ENCODE measurements around the gene GLIS2. TPM values are rescaled to one million over a fixed set of nuclear protein-coding genes. Genes with fewer than 3 reads are reported as not detected.

Gene GLIS2
- under 1 TPM; 0.13 to 0.26 TPM for total RNA-seq
- not detected for polyA plus RNA-seq

GRCh38 chr16:4315186-4316107, at the start of gene GLIS2:
Gene GLIS2 (plus strand): TSS chr16:4316067. CDS start chr16:4332281, 16,214 bp downstream.
- no peaks in the 10 kb centered on the region for H3K9me3 Mint-ChIP-seq
- peak within 1 kb of the TSS in 5 of 8 donors; percentile 66 to 95 (median 89) for H3K27ac Mint-ChIP-seq
- peaks cover 0 to 2% (median 0%) of the 10 kb centered on the region in 3 donors for H3K36me3 Mint-ChIP-seq
- H3K27me3 Mint-ChIP-seq, result peaks cover 9 to 11% of the 10 kb centered on the region in 2 donors
- POLR2A ChIA-PET, result interaction anchor here (0.5 to 0.9 kb wide), 3 partner anchors 12 to 42 kb away, joined by 3 to 6 read pairs (median 3); no protein-coding TSS in a partner anchor
- Histone ChIP-seq H3K27me3 (ENCODE audit: insufficient read depth, low read length, poor library complexity, severe bottlenecking) (peaks cover 13% of the 10 kb centered on the region), H3K4me1 (ENCODE audit: insufficient read depth, low read length) (peaks cover 21% of the 10 kb centered on the region), H3K4me3 (ENCODE audit: low read length) (peak within 1 kb of the TSS; percentile 62), H3K27ac (ENCODE audit: low read depth, low read length) (no peak within 1 kb of the TSS), H3K36me3 (ENCODE audit: insufficient read depth, low read length) (no peaks in the 10 kb centered on the region), H3K9me3 (ENCODE audit: low read length) (no peaks in the 10 kb centered on the region)
- DNase-seq, result peak in 3 of 5 donors; percentile 24 to 55 (median 29)
- peak within 1 kb of the TSS; percentile 73 to 95 (median 89) for H3K4me3 Mint-ChIP-seq
- CTCF ChIA-PET, result interaction anchor here (0.7 to 1.1 kb wide), 3 partner anchors 10 to 42 kb away, joined by 3 read pairs; no protein-coding TSS in a partner anchor
- peaks cover 15 to 23% (median 18%) of the 10 kb centered on the region in 3 donors for H3K4me1 Mint-ChIP-seq

GRCh38 chr16:4266372-4266771, 49.5 kb upstream of the GLIS2 start:
- ChIA-PET POLR2A (no interaction called here), CTCF (interaction anchor here (2.5 kb wide), 1 partner anchor 12 kb away, joined by 13 read pairs; no protein-coding TSS in a partner anchor)
- H3K36me3 ChIP-seq (ENCODE audit: insufficient read depth, low read length), result peaks cover 10% of the 10 kb centered on the region

GRCh38 chr16:4270091-4270490, 45.8 kb upstream of the GLIS2 start:
- no peak for DNase-seq
- ChIA-PET POLR2A (no interaction called here), CTCF (interaction anchor here (1.2 to 8.3 kb wide), 2 partner anchors 17 to 58 kb away, joined by 3 to 83 read pairs; no protein-coding TSS in a partner anchor)
- Histone ChIP-seq H3K36me3 (ENCODE audit: insufficient read depth, low read length) (no peaks in the 10 kb centered on the region), H3K27ac (ENCODE audit: low read depth, low read length) (no peak overlapping the region), H3K4me3 (ENCODE audit: low read length) (no peak overlapping the region), H3K9me3 (ENCODE audit: low read length) (no peaks in the 10 kb centered on the region), H3K4me1 (ENCODE audit: insufficient read depth, low read length) (peaks cover 10% of the 10 kb centered on the region), H3K27me3 (ENCODE audit: insufficient read depth, low read length, poor library complexity, severe bottlenecking) (no peaks in the 10 kb centered on the region)
- Mint-ChIP-seq H3K36me3 (peaks cover 0 to 9% (median 0%) of the 10 kb centered on the region in 3 donors), H3K4me3 (peak overlapping the region in 6 of 7 donors; percentile 86 to 99 (median 89)), H3K27ac (peak overlapping the region in 3 of 8 donors; percentile 29 to 98 (median 33)), H3K9me3 (peaks cover 0 to 2% (median 0%) of the 10 kb centered on the region in 5 donors), H3K4me1 (peaks cover 14 to 32% (median 14%) of the 10 kb centered on the region in 3 donors), H3K27me3 (peaks cover 0 to 5% of the 10 kb centered on the region in 2 donors)

More at GRCh38 chr16:4266372-4266771, 49.5 kb upstream of the GLIS2 start:
- Mint-ChIP-seq H3K4me1 (peaks cover 10 to 26% (median 13%) of the 10 kb centered on the region in 3 donors), H3K27me3 (no peaks in the 10 kb centered on the region), H3K36me3 (peaks cover 0 to 19% (median 3%) of the 10 kb centered on the region in 3 donors), H3K27ac (peak overlapping the region in 1 of 8 donors; percentile 29), H3K4me3 (no peak overlapping the region), H3K9me3 (no peaks in the 10 kb centered on the region)
- Histone ChIP-seq H3K4me1 (ENCODE audit: insufficient read depth, low read length) (peaks cover 10% of the 10 kb centered on the region), H3K27ac (ENCODE audit: low read depth, low read length) (no peak overlapping the region), H3K4me3 (ENCODE audit: low read length) (no peak overlapping the region), H3K27me3 (ENCODE audit: insufficient read depth, low read length, poor library complexity, severe bottlenecking) (no peaks in the 10 kb centered on the region), H3K9me3 (ENCODE audit: low read length) (no peaks in the 10 kb centered on the region)
- DNase-seq, result no peak

- Histone ChIP-seq H3K27me3 (ENCODE audit: insufficient read depth, low read length, poor library complexity, severe bottlenecking) (no peaks in the 10 kb centered on the region), H3K36me3 (ENCODE audit: insufficient read depth, low read length) (no peaks in the 10 kb centered on the region), H3K9me3 (ENCODE audit: low read length) (no peaks in the 10 kb centered on the region), H3K4me3 (ENCODE audit: low read length) (no peak overlapping the region), H3K4me1 (ENCODE audit: insufficient read depth, low read length) (peaks cover 10% of the 10 kb centered on the region), H3K27ac (ENCODE audit: low read depth, low read length) (peak overlapping the region; percentile 80)
- no peak for DNase-seq
- H3K36me3 Mint-ChIP-seq, result peaks cover 0 to 9% (median 0%) of the 10 kb centered on the region in 3 donors
- peaks cover 0 to 5% of the 10 kb centered on the region in 2 donors for H3K27me3 Mint-ChIP-seq
- peak overlapping the region; percentile 86 to 99 (median 89) for H3K4me3 Mint-ChIP-seq
- H3K9me3 Mint-ChIP-seq, result peaks cover 0 to 2% (median 0%) of the 10 kb centered on the region in 5 donors
- H3K4me1 Mint-ChIP-seq, result peaks cover 14 to 32% (median 14%) of the 10 kb centered on the region in 3 donors
- CTCF ChIA-PET, result interaction anchor here (1.2 to 8.3 kb wide), 3 partner anchors 11 to 57 kb away, joined by 3 to 83 read pairs (median 6); no protein-coding TSS in a partner anchor
- peak overlapping the region in 4 of 8 donors; percentile 42 to 98 (median 87) for H3K27ac Mint-ChIP-seq
- POLR2A ChIA-PET, result interaction anchor here (1.4 kb wide), 1 partner anchor 268 kb away, joined by 4 read pairs; the partner anchor contains the start of gene CDIP1
Observed at GRCh38 chr16:4270595-4270994, 45.3 kb upstream of the GLIS2 start.

- Mint-ChIP-seq H3K27ac (peak overlapping the region in 7 of 8 donors; percentile 42 to 98 (median 72)), H3K27me3 (peaks cover 0 to 5% of the 10 kb centered on the region in 2 donors), H3K36me3 (peaks cover 0 to 9% (median 0%) of the 10 kb centered on the region in 3 donors), H3K4me3 (peak overlapping the region; percentile 86 to 99 (median 89)), H3K4me1 (peaks cover 12 to 27% (median 14%) of the 10 kb centered on the region in 3 donors), H3K9me3 (peaks cover 0 to 2% (median 0%) of the 10 kb centered on the region in 5 donors)
- Histone ChIP-seq H3K4me1 (ENCODE audit: insufficient read depth, low read length) (peaks cover 10% of the 10 kb centered on the region), H3K27me3 (ENCODE audit: insufficient read depth, low read length, poor library complexity, severe bottlenecking) (no peaks in the 10 kb centered on the region), H3K4me3 (ENCODE audit: low read length) (peak overlapping the region; percentile 96), H3K36me3 (ENCODE audit: insufficient read depth, low read length) (no peaks in the 10 kb centered on the region), H3K27ac (ENCODE audit: low read depth, low read length) (peak overlapping the region; percentile 80), H3K9me3 (ENCODE audit: low read length) (no peaks in the 10 kb centered on the region)
- ChIA-PET CTCF (interaction anchor here (1.2 to 8.3 kb wide), 4 partner anchors 12 to 35 kb away, joined by 4 to 83 read pairs (median 6); no protein-coding TSS in a partner anchor), POLR2A (interaction anchor here (0.6 to 3.1 kb wide), 10 partner anchors 18 to 1479 kb away, joined by 3 to 29 read pairs (median 4); partner anchors contain the start of genes CDIP1, CORO7 and HMOX2)
- peak; percentile 80 to 91 (median 82) for DNase-seq
Observed at GRCh38 chr16:4271176-4272113, 44.4 kb upstream of the GLIS2 start.

- Histone ChIP-seq H3K4me1 (ENCODE audit: insufficient read depth, low read length) (peaks cover 10% of the 10 kb centered on the region), H3K9me3 (ENCODE audit: low read length) (no peaks in the 10 kb centered on the region), H3K4me3 (ENCODE audit: low read length) (peak overlapping the region; percentile 96), H3K36me3 (ENCODE audit: insufficient read depth, low read length) (no peaks in the 10 kb centered on the region), H3K27ac (ENCODE audit: low read depth, low read length) (peak overlapping the region; percentile 80), H3K27me3 (ENCODE audit: insufficient read depth, low read length, poor library complexity, severe bottlenecking) (no peaks in the 10 kb centered on the region)
- H3K4me1 Mint-ChIP-seq, result peaks cover 12 to 26% (median 13%) of the 10 kb centered on the region in 3 donors
- peaks cover 0 to 2% (median 0%) of the 10 kb centered on the region in 5 donors for H3K9me3 Mint-ChIP-seq
- peaks cover 0 to 9% (median 0%) of the 10 kb centered on the region in 3 donors for H3K36me3 Mint-ChIP-seq
- CTCF ChIA-PET, result interaction anchor here (0.6 to 8.3 kb wide), 11 partner anchors 12 to 310 kb away, joined by 3 to 83 read pairs (median 4); no protein-coding TSS in a partner anchor
- H3K27me3 Mint-ChIP-seq, result peaks cover 0 to 5% of the 10 kb centered on the region in 2 donors
- DNase-seq, result peak in 4 of 5 donors; percentile 29 to 65 (median 46)
- peak overlapping the region; percentile 86 to 98 (median 93) for H3K27ac Mint-ChIP-seq
- peak overlapping the region; percentile 90 to 99 (median 95) for H3K4me3 Mint-ChIP-seq
- POLR2A ChIA-PET, result interaction anchor here (0.6 to 3.1 kb wide), 13 partner anchors 17 to 1102 kb away, joined by 3 to 29 read pairs (median 4); partner anchors contain the start of genes CDIP1 and HMOX2
Observed at GRCh38 chr16:4272114-4272956, 43.5 kb upstream of the GLIS2 start.

Data from CD8-positive, alpha-beta memory T cell (primary cell).